GM19395 (cell line): ENCODE measurements around the gene LOXL3.
A peak's percentile ranks its signal among the peaks of the same experiment; 100 is the strongest.

ENCODE experiments used
- ATAC-seq: cut with Tn5 transposase; IDR thresholded peaks from one replicate; pipeline ENCODE4 v1.9.1; 2021; ENCODE audit warnings: mild to moderate bottlenecking, moderate library complexity; ENCODE audit not compliant: unreplicated experiment

LOXL3 gene

GRCh38 chr2:74530239-74531187 lies 23.2 kb downstream of the LOXL3 start:
- ATAC-seq: peak; percentile 41

DNA sequence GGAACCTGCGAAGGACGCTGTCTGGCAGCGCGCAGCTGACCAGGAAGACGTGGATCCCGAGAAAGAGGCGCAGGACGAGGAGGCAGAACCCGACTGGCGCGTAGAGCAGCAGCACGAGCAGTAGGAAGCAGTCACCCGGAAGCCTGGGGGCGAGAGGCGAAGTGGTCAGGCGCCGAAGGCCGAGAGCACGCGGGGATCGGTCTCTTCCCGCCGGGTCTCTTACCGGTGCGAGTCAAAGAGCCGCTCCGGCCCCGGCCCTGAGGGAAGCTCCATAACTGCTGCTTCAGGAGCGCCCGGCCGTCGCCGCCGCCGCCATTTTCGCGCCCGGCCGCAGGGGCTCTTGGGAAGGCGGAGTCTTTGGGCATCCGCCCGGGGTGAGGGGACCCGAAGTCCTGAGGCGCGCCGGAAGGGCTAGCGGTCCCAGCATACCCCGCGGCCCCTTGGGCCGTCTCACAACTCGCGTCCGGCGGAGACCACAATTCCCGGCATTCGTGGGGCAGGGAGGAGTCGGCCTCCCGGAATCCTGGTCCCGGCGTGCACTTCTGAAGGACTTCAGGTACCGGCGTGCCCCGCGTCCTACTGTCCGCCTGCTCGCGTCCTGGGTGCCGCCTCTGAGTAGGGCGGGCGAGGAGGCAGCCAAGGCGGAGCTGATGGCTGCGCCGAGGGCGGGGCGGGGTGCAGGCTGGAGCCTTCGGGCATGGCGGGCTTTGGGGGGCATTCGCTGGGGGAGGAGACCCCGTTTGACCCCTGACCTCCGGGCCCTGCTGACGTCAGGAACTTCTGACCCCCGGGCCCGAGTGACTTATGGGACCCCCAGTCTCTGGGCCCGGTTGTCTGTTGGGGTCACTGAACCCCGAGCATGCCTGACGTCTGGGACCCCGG lies 24.1 kb downstream of the LOXL3 start, which contains the start of the genes AUP1 and HTRA2:
AUP1 (minus strand) TSS at position 350 of the 882 bp plus-strand sequence; CDS start at position 273, 77 bp downstream.
HTRA2 (plus strand) TSS at position 577 of the 882 bp plus-strand sequence; CDS start at position 651, 74 bp downstream.
- ATAC-seq: peak; percentile 82

GRCh38 chr2:74528600-74529356 lies 25.0 kb downstream of the LOXL3 start:
- peak; percentile 15 for ATAC-seq

- no peak for ATAC-seq
These were observed 26.0 kb downstream of the LOXL3 start for GRCh38 chr2:74527741-74528140.

GRCh38 chr2:74526649-74527230 lies 27.0 kb downstream of the LOXL3 start:
- no peak for ATAC-seq

- ATAC-seq: no peak
These were observed 27.8 kb downstream of the LOXL3 start, which contains the start of gene DQX1 for GRCh38 chr2:74525717-74526648. Gene DQX1 (minus strand): TSS chr2:74526231. CDS start chr2:74525729, 502 bp downstream.

- ATAC-seq: no peak
These were observed 28.6 kb downstream of the LOXL3 start for GRCh38 chr2:74524955-74525716.

- ATAC-seq: no peak
These were observed 29.7 kb downstream of the LOXL3 start for GRCh38 chr2:74524005-74524404.

- no peak for ATAC-seq
These were observed 31.2 kb downstream of the LOXL3 start for GRCh38 chr2:74522516-74522915.

DNA sequence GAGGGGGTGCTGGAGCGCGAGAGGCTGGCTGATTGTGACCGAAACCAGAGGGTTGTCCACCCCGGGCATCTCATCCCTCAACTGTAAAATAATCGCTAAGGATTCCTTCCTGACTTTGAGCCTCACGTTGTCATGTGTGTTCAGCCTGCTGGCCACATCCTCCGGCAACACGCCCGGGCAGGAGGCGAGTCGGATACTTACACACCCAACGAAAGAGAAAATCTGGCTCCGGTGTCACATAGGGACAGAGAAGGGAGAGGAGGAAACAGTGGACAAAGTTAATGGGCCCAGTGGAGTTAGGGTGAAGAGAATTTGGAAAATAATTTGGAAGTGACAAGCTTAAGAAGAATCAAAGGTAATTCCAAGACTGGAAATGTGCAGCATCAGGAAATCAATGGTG lies 37.1 kb downstream of the LOXL3 start:
- ATAC-seq: no peak

GRCh38 chr2:74515981-74516633 lies 37.6 kb downstream of the LOXL3 start:
- ATAC-seq: peak; percentile 72

DNA sequence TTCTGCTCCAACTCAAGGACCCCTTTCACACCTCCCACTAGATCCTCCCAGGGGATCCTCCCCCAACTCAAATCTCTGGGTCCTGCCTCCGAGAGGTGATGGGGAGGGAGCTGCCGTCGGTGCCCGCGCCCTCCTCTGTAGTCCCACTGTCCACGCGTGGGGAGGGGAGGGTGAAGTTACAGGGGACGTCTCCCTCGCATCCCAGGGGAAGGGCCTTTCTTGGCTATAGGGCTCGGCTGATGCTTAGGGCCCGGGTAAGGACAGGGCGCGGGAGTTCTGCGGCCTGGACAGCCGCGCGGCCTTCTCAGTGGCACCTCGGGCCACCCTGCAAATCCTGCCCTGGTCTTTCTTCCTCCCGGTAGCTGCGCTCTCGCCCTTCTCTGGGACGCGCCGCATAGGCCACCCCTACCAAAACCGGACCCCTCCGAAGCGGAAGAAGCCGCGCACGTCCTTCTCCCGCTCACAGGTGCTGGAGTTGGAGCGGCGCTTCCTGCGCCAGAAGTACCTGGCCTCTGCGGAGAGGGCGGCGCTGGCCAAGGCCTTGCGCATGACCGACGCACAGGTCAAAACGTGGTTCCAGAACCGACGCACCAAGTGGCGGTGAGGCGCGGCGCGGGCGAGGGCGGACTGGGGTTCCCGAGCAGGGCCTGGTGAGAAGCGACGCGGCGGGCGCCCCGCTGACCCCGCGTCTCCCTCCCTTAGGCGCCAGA lies 38.3 kb downstream of the LOXL3 start:
- ATAC-seq: peak; percentile 7

DNA sequence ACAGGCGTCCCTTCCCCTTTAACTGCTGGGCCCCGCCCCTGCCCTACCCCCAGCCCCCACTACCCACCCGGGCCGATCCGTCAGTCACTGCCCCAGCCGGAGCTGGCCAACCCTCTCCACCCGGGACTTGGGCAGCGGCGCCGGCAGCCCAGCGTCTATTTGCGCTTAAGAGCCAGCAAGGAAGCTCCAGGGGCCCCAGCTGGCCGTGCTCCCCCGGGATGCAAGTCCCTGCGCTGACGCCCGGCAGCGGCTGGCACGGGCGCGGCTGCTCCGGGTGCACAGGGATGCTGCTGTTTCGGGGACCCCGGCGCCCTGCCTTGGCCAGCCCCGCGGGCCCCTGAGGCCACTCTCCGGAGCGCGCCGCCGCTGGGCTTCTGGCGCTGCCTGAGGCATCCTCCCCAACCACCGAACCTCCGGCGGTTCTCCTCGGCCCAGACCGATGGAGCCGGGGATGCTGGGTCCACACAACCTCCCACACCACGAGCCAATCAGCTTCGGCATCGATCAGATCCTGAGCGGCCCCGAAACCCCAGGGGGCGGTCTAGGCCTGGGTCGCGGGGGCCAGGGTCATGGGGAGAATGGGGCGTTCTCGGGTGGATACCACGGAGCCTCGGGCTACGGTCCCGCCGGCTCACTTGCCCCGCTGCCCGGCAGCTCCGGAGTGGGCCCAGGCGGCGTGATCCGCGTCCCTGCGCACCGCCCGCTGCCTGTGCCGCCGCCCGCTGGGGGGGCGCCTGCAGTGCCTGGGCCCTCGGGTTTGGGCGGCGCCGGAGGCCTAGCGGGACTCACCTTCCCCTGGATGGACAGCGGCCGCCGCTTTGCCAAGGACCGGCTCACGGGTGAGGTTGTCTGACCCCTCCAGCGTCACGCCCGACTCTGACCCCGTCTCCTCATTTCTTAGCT lies 39.1 kb downstream of the LOXL3 start, which contains the start of gene TLX2:
TLX2 (plus strand) TSS at position 83 of the 903 bp plus-strand sequence; CDS start at position 440, 357 bp downstream.
- no peak for ATAC-seq

DNA sequence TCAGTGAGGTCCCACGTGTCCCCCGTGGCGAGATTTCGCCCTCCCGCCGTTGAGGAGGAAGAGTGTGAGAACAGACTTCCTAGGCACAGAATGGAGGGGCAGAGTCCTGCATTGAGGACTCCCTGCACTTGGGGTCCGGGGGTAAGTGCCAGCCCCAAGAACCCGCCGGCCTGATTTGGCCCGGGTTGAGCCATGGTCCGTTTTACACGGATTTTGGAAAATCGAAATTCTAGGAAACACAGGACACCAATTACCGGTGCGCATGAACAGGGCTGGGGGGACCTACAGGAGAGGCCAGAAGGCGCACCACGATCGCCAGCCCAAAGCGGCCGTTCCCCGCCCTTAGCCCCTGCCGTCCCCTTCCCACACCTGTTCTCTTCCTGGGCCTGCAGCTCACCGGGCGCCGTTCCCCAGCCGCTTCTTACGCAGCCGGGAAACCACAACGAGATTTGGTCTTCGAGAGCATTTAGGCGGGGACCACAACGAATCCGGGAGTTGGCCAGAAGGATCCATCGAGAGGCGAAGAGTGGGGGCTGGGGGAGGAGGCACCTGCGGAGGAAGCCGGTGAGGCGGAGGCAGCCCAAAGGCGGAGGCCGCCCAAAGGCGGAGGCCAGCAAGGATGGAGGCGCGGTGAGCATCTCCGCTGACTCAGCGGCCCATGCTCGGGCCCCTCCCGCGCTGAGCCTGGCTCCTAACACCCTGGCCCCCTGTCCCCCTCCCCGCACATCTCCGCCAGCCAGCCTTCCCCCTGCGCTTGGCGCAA lies 40.0 kb downstream of the LOXL3 start:
- ATAC-seq: no peak
